Mesenchymal stem cell (in vitro differentiated cells and primary cell): Measurements from ENCODE around the gene PTRH2.

Experiments
- DNase-seq: peaks from one replicate; pipeline ENCODE4 v3.0.0-alpha.2; 2013
- H2AFZ ChIP-seq: one replicate; pipeline ENCODE4 v1.6.1; 2013; ENCODE audit warnings: low read depth, mild to moderate bottlenecking, control low read depth, inconsistent platforms, low read length, moderate library complexity
- H2AK5ac ChIP-seq: 2 replicates; pipeline ENCODE4 v1.6.1; 2013; ENCODE audit warnings: low read length, moderate library complexity, mild to moderate bottlenecking, inconsistent platforms; ENCODE audit not compliant: severe bottlenecking
- H2BK120ac ChIP-seq: one replicate; pipeline ENCODE4 v1.6.1; 2013; ENCODE audit warnings: low read depth, mild to moderate bottlenecking, inconsistent platforms, low read length, moderate library complexity
- H2BK12ac ChIP-seq, 2 experiments: one replicate each; pipeline ENCODE4 v1.6.1; 2013; ENCODE audit warnings: inconsistent platforms in 2 of 2, low read length in 2 of 2, mild to moderate bottlenecking in 2 of 2, moderate library complexity in 2 of 2, control low read depth in 1 of 2
- H2BK15ac ChIP-seq: one replicate; pipeline ENCODE4 v1.6.1; 2013; ENCODE audit warnings: mild to moderate bottlenecking, low read depth, inconsistent platforms; ENCODE audit not compliant: poor library complexity, severe bottlenecking
- H2BK5ac ChIP-seq: 2 replicates; pipeline ENCODE4 v1.6.1; 2013; ENCODE audit warnings: low read depth, mild to moderate bottlenecking, low read length, control low read depth, inconsistent platforms; ENCODE audit not compliant: poor library complexity, severe bottlenecking
- H3K14ac ChIP-seq, 2 experiments: one replicate each; pipeline ENCODE4 v1.6.1; 2013; ENCODE audit warnings: inconsistent platforms in 2 of 2, low read length in 2 of 2, control low read depth in 1 of 2, mild to moderate bottlenecking in 1 of 2, moderate library complexity in 1 of 2
- H3K18ac ChIP-seq, 2 experiments: one replicate each; pipeline ENCODE4 v1.6.1; 2013; ENCODE audit warnings: inconsistent platforms in 2 of 2, low read length in 2 of 2, control low read depth in 1 of 2, low read depth in 1 of 2, mild to moderate bottlenecking in 1 of 2
- H3K23ac ChIP-seq, 2 experiments: one replicate each; pipeline ENCODE4 v1.6.1; 2013; ENCODE audit warnings: inconsistent platforms in 2 of 2, low read length in 2 of 2, mild to moderate bottlenecking in 2 of 2, moderate library complexity in 2 of 2, control low read depth in 1 of 2
- H3K27ac ChIP-seq: 2 replicates; pipeline ENCODE4 v1.5.1; 2013; ENCODE audit warnings: mild to moderate bottlenecking, moderate library complexity, low read length, control low read depth, inconsistent platforms; ENCODE audit not compliant: poor library complexity, severe bottlenecking
- H3K27me3 ChIP-seq, 2 experiments: 2 replicates each; pipeline versions ENCODE4 v1.6.1 to v1.7.0; 2013; ENCODE audit warnings: low read length in 2 of 2, mild to moderate bottlenecking in 2 of 2, moderate library complexity in 2 of 2, control low read depth in 1 of 2, inconsistent platforms in 1 of 2; ENCODE audit not compliant: control insufficient read depth in 1 of 2, insufficient read depth in 1 of 2
- H3K36me3 ChIP-seq, 2 experiments: 2 replicates each; pipeline versions ENCODE4 v1.6.1 to v1.7.0; 2013; ENCODE audit warnings: low read length in 2 of 2, control low read depth in 1 of 2, inconsistent platforms in 1 of 2, low read depth in 1 of 2, mild to moderate bottlenecking in 1 of 2; ENCODE audit not compliant: insufficient read depth in 2 of 2, control insufficient read depth in 1 of 2
- H3K4ac ChIP-seq, 2 experiments: one replicate each; pipeline ENCODE4 v1.6.1; 2013; ENCODE audit warnings: inconsistent platforms in 2 of 2, low read length in 2 of 2, mild to moderate bottlenecking in 2 of 2, moderate library complexity in 2 of 2, control low read depth in 1 of 2, low read depth in 1 of 2
- H3K4me1 ChIP-seq: 2 replicates; pipeline ENCODE4 v1.6.1; 2013; ENCODE audit warnings: low read depth, low read length, control low read depth; ENCODE audit not compliant: control insufficient read depth, insufficient read depth
- H3K4me2 ChIP-seq: 2 replicates; pipeline ENCODE4 v1.6.1; 2013; ENCODE audit warnings: low read length, mild to moderate bottlenecking, inconsistent platforms; ENCODE audit not compliant: poor library complexity, severe bottlenecking
- H3K4me3 ChIP-seq, 2 experiments: 2 replicates each; pipeline versions ENCODE4 v1.5.1 to v1.7.0; 2013; ENCODE audit warnings: low read length in 2 of 2, mild to moderate bottlenecking in 2 of 2, control low read depth in 1 of 2, low read depth in 1 of 2; ENCODE audit not compliant: insufficient read depth in 1 of 2
- H3K79me1 ChIP-seq: replicated peaks from 2 replicates; pipeline ENCODE4 v1.6.1; 2013; ENCODE audit warnings: mild to moderate bottlenecking, control low read depth, low read length, inconsistent platforms; ENCODE audit not compliant: poor library complexity, severe bottlenecking
- H3K9ac ChIP-seq: 2 replicates; pipeline ENCODE4 v1.7.0; 2013; ENCODE audit warnings: mild to moderate bottlenecking, low read length, moderate library complexity
- H3K9me3 ChIP-seq: 2 replicates; pipeline ENCODE4 v1.7.0; 2013; ENCODE audit warnings: mild to moderate bottlenecking, low read length; ENCODE audit not compliant: control insufficient read depth
- H4K8ac ChIP-seq: one replicate; pipeline ENCODE4 v1.6.1; 2013; ENCODE audit warnings: inconsistent platforms, mild to moderate bottlenecking, low read length, moderate library complexity
- H4K91ac ChIP-seq: one replicate; pipeline ENCODE4 v1.6.1; 2013; ENCODE audit warnings: mild to moderate bottlenecking, low read length, inconsistent platforms
- WGBS: methylation state at CpG from one replicate; pipeline ENCODE4 v1.1.7; 2013; ENCODE audit warnings: mixed read lengths; 5-methylcytosine and 5-hydroxymethylcytosine counted together

The PTRH2 gene

GRCh38 chr17:59695945-59696681 lies 11.1 kb downstream of the PTRH2 start:
- Histone ChIP-seq H3K27me3 (no peaks in the 10 kb centered on the region), H3K4ac (no peak overlapping the region), H3K18ac (no peak overlapping the region), H4K91ac (no peak overlapping the region), H3K36me3 (peaks cover 34 to 94% of the 10 kb centered on the region in 2 experiments), H4K8ac (no peak overlapping the region), H2BK120ac (no peak overlapping the region), H3K14ac (no peak overlapping the region), H2AFZ (no peak overlapping the region), H3K4me3 (no peak overlapping the region), H3K27ac (no peak overlapping the region), H2BK5ac (no peak overlapping the region), H3K9me3 (no peaks in the 10 kb centered on the region), H2BK12ac (no peak overlapping the region), H3K79me1 (peaks cover 6% of the 10 kb centered on the region), H2AK5ac (no peak overlapping the region), H3K4me2 (peak overlapping the region; percentile 6), H3K9ac (peak overlapping the region; percentile 16), H2BK15ac (no peak overlapping the region), H3K23ac (no peak overlapping the region), H3K4me1 (no peaks in the 10 kb centered on the region)
- WGBS, result 83% methylated on average over 2 of the region's 3 CpGs
- peak; percentile 33 for DNase-seq

- no peak overlapping the region for H4K8ac ChIP-seq
- no peaks in the 10 kb centered on the region for H3K4me1 ChIP-seq
- H3K4me3 ChIP-seq, result no peak overlapping the region
- no peak overlapping the region for H4K91ac ChIP-seq
- H2BK15ac ChIP-seq, result no peak overlapping the region
- H3K27me3 ChIP-seq, result no peaks in the 10 kb centered on the region
- H3K9me3 ChIP-seq, result no peaks in the 10 kb centered on the region
- H2BK5ac ChIP-seq, result no peak overlapping the region
- H3K23ac ChIP-seq, result no peak overlapping the region
- H3K14ac ChIP-seq, result no peak overlapping the region
- H3K18ac ChIP-seq, result no peak overlapping the region
- H2BK120ac ChIP-seq, result no peak overlapping the region
- no peak overlapping the region for H2AFZ ChIP-seq
- H3K9ac ChIP-seq, result no peak overlapping the region
- H3K79me1 ChIP-seq, result peaks cover 7% of the 10 kb centered on the region
- H3K4ac ChIP-seq, result no peak overlapping the region
- DNase-seq, result no peak
- H2AK5ac ChIP-seq, result no peak overlapping the region
- WGBS, result 100% methylated on average over 1 of the region's 2 CpGs
- H3K4me2 ChIP-seq, result no peak overlapping the region
- no peak overlapping the region for H2BK12ac ChIP-seq
- H3K27ac ChIP-seq, result no peak overlapping the region
- H3K36me3 ChIP-seq, result peaks cover 30 to 98% of the 10 kb centered on the region in 2 experiments
Measured at GRCh38 chr17:59694344-59694743, 12.9 kb downstream of the PTRH2 start.

GRCh38 chr17:59693582-59693981 lies 13.6 kb downstream of the PTRH2 start:
- no peak overlapping the region for H2BK15ac ChIP-seq
- H3K18ac ChIP-seq, result no peak overlapping the region
- H3K23ac ChIP-seq, result no peak overlapping the region
- 94% methylated on average over 6 of the region's 7 CpGs for WGBS
- no peak overlapping the region for H4K91ac ChIP-seq
- no peak for DNase-seq
- no peaks in the 10 kb centered on the region for H3K27me3 ChIP-seq
- H3K4me3 ChIP-seq, result no peak overlapping the region
- H2AFZ ChIP-seq, result no peak overlapping the region
- H3K4me1 ChIP-seq, result no peaks in the 10 kb centered on the region
- H2AK5ac ChIP-seq, result no peak overlapping the region
- H3K79me1 ChIP-seq, result peaks cover 7% of the 10 kb centered on the region
- no peak overlapping the region for H4K8ac ChIP-seq
- no peak overlapping the region for H3K4ac ChIP-seq
- H3K14ac ChIP-seq, result no peak overlapping the region
- peaks cover 26 to 98% of the 10 kb centered on the region in 2 experiments for H3K36me3 ChIP-seq
- no peaks in the 10 kb centered on the region for H3K9me3 ChIP-seq
- H2BK12ac ChIP-seq, result peak overlapping the region in 1 of 2 experiments; percentile 39
- H3K9ac ChIP-seq, result no peak overlapping the region
- H2BK120ac ChIP-seq, result no peak overlapping the region
- H3K4me2 ChIP-seq, result no peak overlapping the region
- no peak overlapping the region for H2BK5ac ChIP-seq
- no peak overlapping the region for H3K27ac ChIP-seq

DNA sequence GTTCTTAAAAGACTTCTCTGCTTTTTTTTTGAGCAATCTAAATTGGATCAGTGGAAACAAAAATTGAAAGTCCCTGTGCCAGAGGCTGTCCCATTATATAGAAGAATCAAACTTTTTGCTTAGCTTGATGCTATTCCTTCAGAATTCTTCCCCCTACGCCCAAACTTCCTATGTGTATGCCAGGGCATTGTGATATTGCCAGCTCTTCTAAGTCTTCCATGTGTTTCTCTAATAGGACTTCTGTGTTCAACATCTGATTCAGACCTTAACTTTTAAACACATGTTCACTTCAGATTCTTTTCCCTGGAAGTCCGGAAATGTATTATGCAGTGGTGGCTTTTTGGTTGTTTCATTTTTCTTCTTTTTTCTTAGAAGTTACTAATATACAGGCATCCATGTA lies 18.7 kb downstream of the PTRH2 start:
- no peak overlapping the region for H4K91ac ChIP-seq
- no peaks in the 10 kb centered on the region for H3K27me3 ChIP-seq
- 100% methylated on average over 1 of the region's 2 CpGs for WGBS
- H3K4me2 ChIP-seq, result no peak overlapping the region
- H4K8ac ChIP-seq, result no peak overlapping the region
- H3K4ac ChIP-seq, result no peak overlapping the region
- H3K36me3 ChIP-seq, result peaks cover 19 to 98% of the 10 kb centered on the region in 2 experiments
- peak overlapping the region; percentile 13 for H3K9ac ChIP-seq
- no peak overlapping the region for H2BK15ac ChIP-seq
- no peak overlapping the region for H2AFZ ChIP-seq
- no peak overlapping the region for H3K14ac ChIP-seq
- H3K4me1 ChIP-seq, result no peaks in the 10 kb centered on the region
- peaks cover 4% of the 10 kb centered on the region for H3K79me1 ChIP-seq
- H3K18ac ChIP-seq, result no peak overlapping the region
- H2BK120ac ChIP-seq, result no peak overlapping the region
- H3K23ac ChIP-seq, result no peak overlapping the region
- no peak overlapping the region for H3K4me3 ChIP-seq
- H2BK12ac ChIP-seq, result no peak overlapping the region
- H3K9me3 ChIP-seq, result no peaks in the 10 kb centered on the region
- H3K27ac ChIP-seq, result no peak overlapping the region
- no peak overlapping the region for H2AK5ac ChIP-seq
- no peak overlapping the region for H2BK5ac ChIP-seq
- no peak for DNase-seq
